WI38 (cell line): ENCODE results near the gene DAPK1.

Experiments used
- H3K4me3 ChIP-seq: 2 replicates; pipeline ENCODE4 v1.5.1; 2011; ENCODE audit warnings: low read depth, mild to moderate bottlenecking, control low read depth, low read length
- CTCF ChIP-seq: IDR thresholded peaks from 2 replicates; pipeline ENCODE4 v1.5.1; 2012; ENCODE audit warnings: low read depth, mild to moderate bottlenecking, control low read depth, low read length

Gene DAPK1

GRCh38 chr9:87714819-87715218 lies 217.2 kb downstream of the DAPK1 start:
- no peak for TF ChIP-seq CTCF
- H3K4me3 ChIP-seq: no peak overlapping the region

- TF ChIP-seq CTCF: no peak
Measured at GRCh38 chr9:87716141-87716540, 218.5 kb downstream of the DAPK1 start.

GRCh38 chr9:87717456-87717855 lies 219.8 kb downstream of the DAPK1 start:
- no peak overlapping the region for H3K4me3 ChIP-seq
- no peak for TF ChIP-seq CTCF

More at GRCh38 chr9:87716141-87716540, 218.5 kb downstream of the DAPK1 start:
- H3K4me3 ChIP-seq: no peak overlapping the region

- no peak overlapping the region for H3K4me3 ChIP-seq
- TF ChIP-seq CTCF: no peak
Measured at GRCh38 chr9:87718231-87718630, 220.6 kb downstream of the DAPK1 start.

- TF ChIP-seq CTCF: no peak
- H3K4me3 ChIP-seq: no peak overlapping the region
Measured at GRCh38 chr9:87718852-87719612, 221.4 kb downstream of the DAPK1 start.

- no peak overlapping the region for H3K4me3 ChIP-seq
- TF ChIP-seq CTCF: no peak
Measured at GRCh38 chr9:87720173-87720572, 222.5 kb downstream of the DAPK1 start.

GRCh38 chr9:87722393-87723088 lies 224.9 kb downstream of the DAPK1 start:
- no peak for TF ChIP-seq CTCF
- no peak overlapping the region for H3K4me3 ChIP-seq
